Caki2 (cell line): ENCODE data around the gene SNX9. TPM values are rescaled to one million over a fixed set of nuclear protein-coding genes. Genes with fewer than 3 reads are reported as not detected.
A peak's percentile ranks its signal among the peaks of the same experiment; 100 is the strongest.
"Not testable (repeated sequence)": the region's sequence is repeated elsewhere in the genome, so short reads cannot be mapped to it uniquely, and the experiment has no call there.

Experiments
- DNase-seq: peaks from one replicate; pipeline ENCODE4 v3.0.0-alpha.2; 2015; ENCODE audit warnings: low read depth
- in situ Hi-C: cut with HindIII; loops from 2 replicates; pipeline ENCODE4 v1.10.0; 2016; ENCODE audit warnings: low sequenced_read_pairs, low pct_unique_long_range_greater_than_20kb, mixed read lengths
- total RNA-seq: library from RNA; depleted of rRNA; stranded (reverse); fragments of >200 nt; shearing (Covaris generic); gene quantifications from 2 replicates; pipeline ENCODE4 v1.2.3, GENCODE V29; 2014; ENCODE audit warnings: low replicate concordance; rRNA removed

Gene SNX9
- total RNA-seq, result 22.4 and 26.4 TPM in 2 replicates

GRCh38 chr6:157823001-157823527 is at the start of gene SNX9:
Gene SNX9, plus strand, starts transcription at chr6:157823246. Its CDS starts 189 bp downstream, at chr6:157823435.
- peak; percentile 51 for DNase-seq
- in situ Hi-C loops, result no loop called here

- DNase-seq, result no peak
- in situ Hi-C loops, result loop anchor here (25.0 kb wide), 1 partner anchor 89 kb away; no protein-coding TSS in a partner anchor
Measured at GRCh38 chr6:157773248-157773773, 49.7 kb upstream of the SNX9 start.

GRCh38 chr6:157774153-157775135 is 48.6 kb upstream of the SNX9 start:
- in situ Hi-C loops, result loop anchor here (25.0 kb wide), 1 partner anchor 88 kb away; no protein-coding TSS in a partner anchor
- DNase-seq, result no peak

- no peak for DNase-seq
- in situ Hi-C loops, result no loop called here
Measured at GRCh38 chr6:157775376-157775775, 47.7 kb upstream of the SNX9 start.

GRCh38 chr6:157777344-157777743 is 45.7 kb upstream of the SNX9 start:
- no peak for DNase-seq
- in situ Hi-C loops, result no loop called here

GRCh38 chr6:157778719-157779118 is 44.3 kb upstream of the SNX9 start:
- no peak for DNase-seq
- in situ Hi-C loops, result no loop called here

- in situ Hi-C loops, result no loop called here
- DNase-seq, result no peak
Measured at GRCh38 chr6:157779705-157780604, 43.1 kb upstream of the SNX9 start.

GRCh38 chr6:157785636-157786035 is 37.4 kb upstream of the SNX9 start:
- DNase-seq, result no peak
- in situ Hi-C loops, result no loop called here

GRCh38 chr6:157786221-157786620 is 36.8 kb upstream of the SNX9 start:
- in situ Hi-C loops, result no loop called here

GRCh38 chr6:157787080-157787479 is 36.0 kb upstream of the SNX9 start:
- no peak for DNase-seq
- in situ Hi-C loops, result no loop called here

More at GRCh38 chr6:157786221-157786620, 36.8 kb upstream of the SNX9 start:
- DNase-seq, result no peak

- no peak for DNase-seq
- in situ Hi-C loops, result no loop called here
Measured at GRCh38 chr6:157788180-157788579, 34.9 kb upstream of the SNX9 start.

GRCh38 chr6:157789297-157789696 is 33.7 kb upstream of the SNX9 start:
- no peak for DNase-seq
- in situ Hi-C loops, result no loop called here

GRCh38 chr6:157789861-157790260 is 33.2 kb upstream of the SNX9 start:
- in situ Hi-C loops, result no loop called here
- DNase-seq, result no peak

- in situ Hi-C loops, result no loop called here
- no peak for DNase-seq
Measured at GRCh38 chr6:157790548-157791160, 32.4 kb upstream of the SNX9 start.

GRCh38 chr6:157791450-157791849 is 31.6 kb upstream of the SNX9 start:
- in situ Hi-C loops, result no loop called here
- DNase-seq, result no peak

- no peak for DNase-seq
- in situ Hi-C loops, result no loop called here
Measured at GRCh38 chr6:157792671-157793070, 30.4 kb upstream of the SNX9 start.

- in situ Hi-C loops, DNase-seq: not testable (repeated sequence)
Measured at GRCh38 chr6:157794012-157794411, 29.0 kb upstream of the SNX9 start.

GRCh38 chr6:157795841-157796240 is 27.2 kb upstream of the SNX9 start:
- in situ Hi-C loops, result no loop called here
- DNase-seq, result no peak
